GM23338 (cell line): ENCODE results near the gene CTSF. TPM values are rescaled to one million over a fixed set of nuclear protein-coding genes. Genes with fewer than 3 reads are reported as not detected.

Source experiments
- ATAC-seq: fragments of 200-7000 bp; cut with Tn5 transposase; 3 replicates; pipeline ENCODE4 v1.9.1; 2020
- DNase-seq: peaks from one replicate; pipeline ENCODE4 v3.0.0-alpha.2; 2015; ENCODE audit warnings: low spot score
- H2AFZ ChIP-seq: fragments of 200-600 bp; sonication (generic); 2 replicates; pipeline ENCODE4 v1.8.0; 2016; ENCODE audit warnings: antibody characterized with exemption, mild to moderate bottlenecking, moderate library complexity
- H3F3A ChIP-seq: fragments of 200-600 bp; sonication (generic); replicated peaks from 2 replicates; pipeline ENCODE4 v1.8.0; 2017; ENCODE audit warnings: antibody characterized with exemption, mixed run types, low read depth
- H3K27ac ChIP-seq: fragments of 200-600 bp; sonication (generic); 2 replicates; pipeline ENCODE4 v1.6.1; 2016; ENCODE audit warnings: low read depth
- H3K27me3 ChIP-seq: fragments of 200-600 bp; sonication (generic); 2 replicates; pipeline ENCODE4 v1.8.0; 2016; ENCODE audit warnings: mild to moderate bottlenecking, mixed run types, moderate library complexity; ENCODE audit not compliant: insufficient read depth
- H3K36me3 ChIP-seq: fragments of 200-600 bp; sonication (generic); 2 replicates; pipeline ENCODE4 v1.8.0; 2016; ENCODE audit warnings: mild to moderate bottlenecking; ENCODE audit not compliant: insufficient read depth
- H3K4me1 ChIP-seq: fragments of 200-600 bp; sonication (generic); 2 replicates; pipeline ENCODE4 v1.8.0; 2016; ENCODE audit warnings: mild to moderate bottlenecking, moderate library complexity; ENCODE audit not compliant: insufficient read depth
- H3K4me2 ChIP-seq: fragments of 200-600 bp; sonication (generic); 2 replicates; pipeline ENCODE4 v1.7.1; 2017; ENCODE audit warnings: mixed run types
- H3K4me3 ChIP-seq: fragments of 200-600 bp; sonication (generic); 2 replicates; pipeline ENCODE4 v1.6.1; 2016; ENCODE audit warnings: mixed run types
- H3K79me2 ChIP-seq: fragments of 200-600 bp; sonication (generic); replicated peaks from 2 replicates; pipeline ENCODE4 v1.8.0; 2017; ENCODE audit warnings: mild to moderate bottlenecking; ENCODE audit not compliant: insufficient read depth
- H3K9me2 ChIP-seq: fragments of 200-600 bp; sonication (generic); 2 replicates; pipeline ENCODE4 v1.8.0; 2017; ENCODE audit not compliant: insufficient read depth
- H4K20me1 ChIP-seq: fragments of 200-600 bp; sonication (generic); replicated peaks from 2 replicates; pipeline ENCODE4 v1.8.0; 2017; ENCODE audit warnings: mild to moderate bottlenecking; ENCODE audit not compliant: insufficient read depth
- H3K27ac Mint-ChIP-seq: 2 replicates; pipeline ENCODE4 v1.8.0; 2020; ENCODE audit warnings: inconsistent platforms, mild to moderate bottlenecking, moderate library complexity, mixed read lengths
- H3K27me3 Mint-ChIP-seq: 3 replicates; pipeline ENCODE4 v1.8.0; 2022; ENCODE audit warnings: low read depth, mild to moderate bottlenecking, moderate library complexity, mixed read lengths, inconsistent platforms; ENCODE audit not compliant: insufficient read depth, poor library complexity
- H3K36me3 Mint-ChIP-seq: 3 replicates; pipeline ENCODE4 v1.8.0; 2021; ENCODE audit warnings: low read depth, mild to moderate bottlenecking, inconsistent platforms, moderate library complexity, mixed read lengths
- H3K4me1 Mint-ChIP-seq: 3 replicates; pipeline ENCODE4 v1.8.0; 2020; ENCODE audit warnings: mild to moderate bottlenecking, inconsistent platforms, mixed read lengths
- H3K4me3 Mint-ChIP-seq: 3 replicates; pipeline ENCODE4 v1.8.0; 2021; ENCODE audit warnings: moderate library complexity, mild to moderate bottlenecking, inconsistent platforms, mixed read lengths
- H3K9me3 Mint-ChIP-seq: 3 replicates; pipeline ENCODE4 v1.8.0; 2020; ENCODE audit warnings: moderate library complexity, mild to moderate bottlenecking, inconsistent platforms, mixed read lengths
- CREB1 ChIP-seq: fragments of 250-450 bp; sonication (Bioruptor Pico); IDR thresholded peaks from 2 replicates; pipeline ENCODE4 v1.5.0; 2020; ENCODE audit warnings: low read depth, mild to moderate bottlenecking, moderate library complexity
- CTCF ChIP-seq, 2 experiments: fragments of 200-600 bp in 1 of 2; sonication (generic) in 1 of 2; conservative IDR thresholded peaks; 2 replicates each; pipeline versions ENCODE4 v1.5.1 to v1.6.1; 2016 to 2017; ENCODE audit warnings: antibody characterized with exemption in 2 of 2, low read depth in 2 of 2, mild to moderate bottlenecking in 2 of 2, moderate library complexity in 1 of 2
- ETS1 ChIP-seq: IDR thresholded peaks from 2 replicates; pipeline ENCODE4 v1.6.1; 2016; ENCODE audit warnings: antibody characterized with exemption
- EZH2 ChIP-seq: fragments of 200-600 bp; sonication (generic); IDR thresholded peaks from one replicate; pipeline ENCODE4 v1.8.0; 2017; ENCODE audit warnings: antibody characterized with exemption, mild to moderate bottlenecking, low read depth; ENCODE audit not compliant: unreplicated experiment
- EZH2phosphoT487 ChIP-seq: fragments of 200-600 bp; sonication (generic); IDR thresholded peaks from one replicate; pipeline ENCODE4 v1.8.1; 2018; ENCODE audit warnings: antibody characterized with exemption; ENCODE audit not compliant: unreplicated experiment
- JUNB ChIP-seq: IDR thresholded peaks from one replicate; pipeline ENCODE4 v1.6.1; 2016; ENCODE audit warnings: antibody characterized with exemption; ENCODE audit not compliant: unreplicated experiment
- NANOG ChIP-seq: IDR thresholded peaks from 2 replicates; pipeline ENCODE4 v1.6.1; 2016; ENCODE audit warnings: antibody characterized with exemption, borderline replicate concordance
- POLR2AphosphoS5 ChIP-seq: IDR thresholded peaks from 2 replicates; pipeline ENCODE4 v1.6.1; 2016; ENCODE audit warnings: antibody characterized with exemption, low read depth
- STAT1 ChIP-seq: IDR thresholded peaks from one replicate; pipeline ENCODE4 v1.6.1; 2016; ENCODE audit warnings: antibody characterized with exemption; ENCODE audit not compliant: unreplicated experiment
- ZNF114 ChIP-seq: fragments of 250-450 bp; sonication (Bioruptor Pico); IDR thresholded peaks from 2 replicates; pipeline ENCODE4 v1.5.0; 2020; ENCODE audit warnings: mild to moderate bottlenecking, moderate library complexity
- ZNF331 ChIP-seq: fragments of 250-450 bp; sonication (Bioruptor Pico); IDR thresholded peaks from 2 replicates; pipeline ENCODE4 v1.5.0; 2020; ENCODE audit warnings: low read depth, mild to moderate bottlenecking, moderate library complexity
- polyA plus RNA-seq: library from polyadenylated mRNA; unstranded; fragments of >200 nt; fragmentation: Nextera tagmentation; extraction: Ambion mirVana; gene quantifications from 2 replicates; pipeline ENCODE4 v1.2.1, GENCODE V29; 2016
- total RNA-seq: library from RNA; depleted of rRNA; stranded (reverse); fragments of >200 nt; shearing (Covaris generic); gene quantifications from 2 replicates; pipeline ENCODE4 v1.2.3, GENCODE V29; 2014
- TF ChIP-seq, protein P1 (sequence below): fragments of 250-450 bp; sonication (Bioruptor Pico); IDR thresholded peaks from 2 replicates; pipeline ENCODE4 v1.5.0; 2020; ENCODE audit warnings: mild to moderate bottlenecking, moderate library complexity
- TF ChIP-seq, protein P2 (sequence below): IDR thresholded peaks from one replicate; pipeline ENCODE4 v1.6.1; 2018; ENCODE audit warnings: antibody characterized with exemption; ENCODE audit not compliant: unreplicated experiment

CTSF gene
- total and polyA plus RNA-seq, 2 experiments from 2014 or later, result 20.4 to 51.1 TPM

DNA sequence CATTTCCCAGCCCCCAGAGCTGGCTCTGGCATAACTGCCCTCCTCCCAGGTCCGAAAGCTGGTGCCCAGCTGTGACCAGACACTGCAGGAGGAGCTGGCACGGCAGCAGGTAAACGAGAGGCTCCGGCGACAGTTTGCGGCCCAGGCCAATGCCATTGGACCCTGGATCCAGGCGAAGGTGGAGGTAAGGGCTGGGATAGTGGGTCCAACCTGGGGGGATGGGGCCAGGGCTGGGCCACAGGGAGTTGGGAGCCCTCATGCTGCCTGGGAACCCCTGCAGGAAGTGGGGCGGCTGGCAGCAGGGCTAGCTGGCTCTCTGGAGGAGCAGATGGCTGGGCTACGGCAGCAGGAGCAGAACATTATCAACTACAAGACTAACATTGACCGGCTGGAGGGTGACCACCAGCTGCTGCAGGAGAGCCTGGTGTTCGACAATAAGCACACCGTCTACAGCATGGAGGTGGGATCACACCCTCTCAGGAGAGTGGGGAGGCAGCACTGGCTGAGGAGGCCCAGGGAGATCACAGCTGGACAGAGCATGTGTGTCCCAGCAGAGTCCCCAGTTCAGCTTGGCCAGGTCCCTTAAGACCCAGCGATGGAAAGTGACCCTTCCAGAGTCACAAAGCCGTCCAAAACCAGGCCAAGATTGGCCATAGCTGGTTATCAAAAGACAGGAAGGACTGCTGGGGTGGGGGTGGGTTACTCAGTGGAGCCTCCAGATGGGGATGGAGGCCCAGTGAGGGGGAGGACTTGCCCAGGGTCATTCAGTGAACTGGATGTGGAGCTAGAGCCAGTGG lies 7.0 kb downstream of the CTSF start:
- H2AFZ ChIP-seq, result no peak overlapping the region
- ATAC-seq, result no peak
- no peaks in the 10 kb centered on the region for H3K27me3 ChIP-seq
- Mint-ChIP-seq H3K36me3 (peaks cover 14% of the 10 kb centered on the region), H3K4me3 (no peak overlapping the region), H3K27me3 (peaks cover 15% of the 10 kb centered on the region), H3K4me1 (no peaks in the 10 kb centered on the region; the same call in 2 of the 3 replicates), H3K9me3 (no peaks in the 10 kb centered on the region), H3K27ac (no peak overlapping the region)
- no peaks in the 10 kb centered on the region for H3K79me2 ChIP-seq
- no peak overlapping the region for H3K4me3 ChIP-seq
- no peaks in the 10 kb centered on the region for H3K9me2 ChIP-seq
- H3K27ac ChIP-seq, result no peak overlapping the region
- H3K36me3 ChIP-seq, result no peaks in the 10 kb centered on the region
- TF ChIP-seq POLR2AphosphoS5 (no peak), ZNF331 (CRISPR knock-in tag) (no peak), ZNF114 (no peak), EZH2 (no peak), CTCF (conservative IDR thresholded peaks at IDR 0.05; ENCODE audit: low read depth in 2 of 2) (no peak), CREB1 (CRISPR knock-in tag) (no peak), JUNB (no peak), STAT1 (no peak), NANOG (no peak), EZH2phosphoT487 (no peak), ETS1 (no peak)
- TF ChIP-seq, protein P1, sequence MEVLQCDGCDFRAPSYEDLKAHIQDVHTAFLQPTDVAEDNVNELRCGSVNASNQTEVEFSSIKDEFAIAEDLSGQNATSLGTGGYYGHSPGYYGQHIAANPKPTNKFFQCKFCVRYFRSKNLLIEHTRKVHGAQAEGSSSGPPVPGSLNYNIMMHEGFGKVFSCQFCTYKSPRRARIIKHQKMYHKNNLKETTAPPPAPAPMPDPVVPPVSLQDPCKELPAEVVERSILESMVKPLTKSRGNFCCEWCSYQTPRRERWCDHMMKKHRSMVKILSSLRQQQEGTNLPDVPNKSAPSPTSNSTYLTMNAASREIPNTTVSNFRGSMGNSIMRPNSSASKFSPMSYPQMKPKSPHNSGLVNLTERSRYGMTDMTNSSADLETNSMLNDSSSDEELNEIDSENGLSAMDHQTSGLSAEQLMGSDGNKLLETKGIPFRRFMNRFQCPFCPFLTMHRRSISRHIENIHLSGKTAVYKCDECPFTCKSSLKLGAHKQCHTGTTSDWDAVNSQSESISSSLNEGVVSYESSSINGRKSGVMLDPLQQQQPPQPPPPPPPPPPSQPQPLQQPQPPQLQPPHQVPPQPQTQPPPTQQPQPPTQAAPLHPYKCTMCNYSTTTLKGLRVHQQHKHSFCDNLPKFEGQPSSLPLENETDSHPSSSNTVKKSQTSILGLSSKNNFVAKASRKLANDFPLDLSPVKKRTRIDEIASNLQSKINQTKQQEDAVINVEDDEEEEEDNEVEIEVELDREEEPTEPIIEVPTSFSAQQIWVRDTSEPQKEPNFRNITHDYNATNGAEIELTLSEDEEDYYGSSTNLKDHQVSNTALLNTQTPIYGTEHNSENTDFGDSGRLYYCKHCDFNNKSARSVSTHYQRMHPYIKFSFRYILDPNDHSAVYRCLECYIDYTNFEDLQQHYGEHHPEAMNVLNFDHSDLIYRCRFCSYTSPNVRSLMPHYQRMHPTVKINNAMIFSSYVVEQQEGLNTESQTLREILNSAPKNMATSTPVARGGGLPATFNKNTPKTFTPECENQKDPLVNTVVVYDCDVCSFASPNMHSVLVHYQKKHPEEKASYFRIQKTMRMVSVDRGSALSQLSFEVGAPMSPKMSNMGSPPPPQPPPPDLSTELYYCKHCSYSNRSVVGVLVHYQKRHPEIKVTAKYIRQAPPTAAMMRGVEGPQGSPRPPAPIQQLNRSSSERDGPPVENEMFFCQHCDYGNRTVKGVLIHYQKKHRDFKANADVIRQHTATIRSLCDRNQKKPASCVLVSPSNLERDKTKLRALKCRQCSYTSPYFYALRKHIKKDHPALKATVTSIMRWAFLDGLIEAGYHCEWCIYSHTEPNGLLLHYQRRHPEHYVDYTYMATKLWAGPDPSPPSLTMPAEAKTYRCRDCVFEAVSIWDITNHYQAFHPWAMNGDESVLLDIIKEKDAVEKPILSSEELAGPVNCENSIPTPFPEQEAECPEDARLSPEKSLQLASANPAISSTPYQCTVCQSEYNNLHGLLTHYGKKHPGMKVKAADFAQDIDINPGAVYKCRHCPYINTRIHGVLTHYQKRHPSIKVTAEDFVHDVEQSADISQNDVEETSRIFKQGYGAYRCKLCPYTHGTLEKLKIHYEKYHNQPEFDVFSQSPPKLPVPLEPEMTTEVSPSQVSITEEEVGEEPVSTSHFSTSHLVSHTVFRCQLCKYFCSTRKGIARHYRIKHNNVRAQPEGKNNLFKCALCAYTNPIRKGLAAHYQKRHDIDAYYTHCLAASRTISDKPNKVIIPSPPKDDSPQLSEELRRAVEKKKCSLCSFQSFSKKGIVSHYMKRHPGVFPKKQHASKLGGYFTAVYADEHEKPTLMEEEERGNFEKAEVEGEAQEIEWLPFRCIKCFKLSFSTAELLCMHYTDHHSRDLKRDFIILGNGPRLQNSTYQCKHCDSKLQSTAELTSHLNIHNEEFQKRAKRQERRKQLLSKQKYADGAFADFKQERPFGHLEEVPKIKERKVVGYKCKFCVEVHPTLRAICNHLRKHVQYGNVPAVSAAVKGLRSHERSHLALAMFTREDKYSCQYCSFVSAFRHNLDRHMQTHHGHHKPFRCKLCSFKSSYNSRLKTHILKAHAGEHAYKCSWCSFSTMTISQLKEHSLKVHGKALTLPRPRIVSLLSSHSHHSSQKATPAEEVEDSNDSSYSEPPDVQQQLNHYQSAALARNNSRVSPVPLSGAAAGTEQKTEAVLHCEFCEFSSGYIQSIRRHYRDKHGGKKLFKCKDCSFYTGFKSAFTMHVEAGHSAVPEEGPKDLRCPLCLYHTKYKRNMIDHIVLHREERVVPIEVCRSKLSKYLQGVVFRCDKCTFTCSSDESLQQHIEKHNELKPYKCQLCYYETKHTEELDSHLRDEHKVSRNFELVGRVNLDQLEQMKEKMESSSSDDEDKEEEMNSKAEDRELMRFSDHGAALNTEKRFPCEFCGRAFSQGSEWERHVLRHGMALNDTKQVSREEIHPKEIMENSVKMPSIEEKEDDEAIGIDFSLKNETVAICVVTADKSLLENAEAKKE (CRISPR knock-in tag), result no peak
- TF ChIP-seq, protein P2, sequence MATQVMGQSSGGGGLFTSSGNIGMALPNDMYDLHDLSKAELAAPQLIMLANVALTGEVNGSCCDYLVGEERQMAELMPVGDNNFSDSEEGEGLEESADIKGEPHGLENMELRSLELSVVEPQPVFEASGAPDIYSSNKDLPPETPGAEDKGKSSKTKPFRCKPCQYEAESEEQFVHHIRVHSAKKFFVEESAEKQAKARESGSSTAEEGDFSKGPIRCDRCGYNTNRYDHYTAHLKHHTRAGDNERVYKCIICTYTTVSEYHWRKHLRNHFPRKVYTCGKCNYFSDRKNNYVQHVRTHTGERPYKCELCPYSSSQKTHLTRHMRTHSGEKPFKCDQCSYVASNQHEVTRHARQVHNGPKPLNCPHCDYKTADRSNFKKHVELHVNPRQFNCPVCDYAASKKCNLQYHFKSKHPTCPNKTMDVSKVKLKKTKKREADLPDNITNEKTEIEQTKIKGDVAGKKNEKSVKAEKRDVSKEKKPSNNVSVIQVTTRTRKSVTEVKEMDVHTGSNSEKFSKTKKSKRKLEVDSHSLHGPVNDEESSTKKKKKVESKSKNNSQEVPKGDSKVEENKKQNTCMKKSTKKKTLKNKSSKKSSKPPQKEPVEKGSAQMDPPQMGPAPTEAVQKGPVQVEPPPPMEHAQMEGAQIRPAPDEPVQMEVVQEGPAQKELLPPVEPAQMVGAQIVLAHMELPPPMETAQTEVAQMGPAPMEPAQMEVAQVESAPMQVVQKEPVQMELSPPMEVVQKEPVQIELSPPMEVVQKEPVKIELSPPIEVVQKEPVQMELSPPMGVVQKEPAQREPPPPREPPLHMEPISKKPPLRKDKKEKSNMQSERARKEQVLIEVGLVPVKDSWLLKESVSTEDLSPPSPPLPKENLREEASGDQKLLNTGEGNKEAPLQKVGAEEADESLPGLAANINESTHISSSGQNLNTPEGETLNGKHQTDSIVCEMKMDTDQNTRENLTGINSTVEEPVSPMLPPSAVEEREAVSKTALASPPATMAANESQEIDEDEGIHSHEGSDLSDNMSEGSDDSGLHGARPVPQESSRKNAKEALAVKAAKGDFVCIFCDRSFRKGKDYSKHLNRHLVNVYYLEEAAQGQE, result no peak
- H3K4me1 ChIP-seq, result 0 out of 2 replicates have a peak, but pooled peaks cover 4% of the 10 kb centered on the region
- H3F3A ChIP-seq, result 0 out of 2 replicates have a peak, but pooled peaks cover 3% of the 10 kb centered on the region
- no peak for DNase-seq
- H4K20me1 ChIP-seq, result no peaks in the 10 kb centered on the region
- H3K4me2 ChIP-seq, result no peak overlapping the region
